A673 (cell line): Measurements from ENCODE around the gene RMND1. TPM values are rescaled to one million over a fixed set of nuclear protein-coding genes. Genes with fewer than 3 reads are reported as not detected.

Source experiments
- BruUV-seq: library from RNA; stranded (reverse); fragments of 400-500 nt; replicated peaks from 2 replicates; lab custom pipeline; 2021; lab: Mats Ljungman, UMichigan
- CTCF ChIA-PET: fragments of 300-600 bp; sonication (Branson Sonifier 250); formaldehyde crosslinking; loops from one replicate; lab custom pipeline; 2022; ENCODE audit warnings: antibody characterized with exemption; lab: Charles Lee
- POLR2A ChIA-PET: fragments of 300-600 bp; sonication (Branson Sonifier 250); formaldehyde crosslinking; loops from one replicate; lab custom pipeline; 2022; ENCODE audit warnings: antibody characterized with exemption; ENCODE audit not compliant: low non-redundant PET; lab: Charles Lee
- DNase-seq: peaks from one replicate; pipeline ENCODE4 v3.0.0-alpha.2; 2015; ENCODE audit warnings: low spot score
- H3K27ac ChIP-seq: fragments of 200-600 bp; sonication (generic); 2 replicates; pipeline ENCODE4 v1.5.1; 2016; ENCODE audit warnings: mixed run types, low read depth, mild to moderate bottlenecking, mixed read lengths, antibody characterized with exemption, low read length; ENCODE audit not compliant: poor library complexity, severe bottlenecking
- H3K27me3 ChIP-seq: fragments of 200-600 bp; sonication (generic); replicated peaks from 2 replicates; pipeline ENCODE4 v1.6.1; 2017; ENCODE audit warnings: mixed run types, low read depth, mild to moderate bottlenecking, mixed read lengths, antibody characterized with exemption, low read length; ENCODE audit not compliant: insufficient read depth, poor library complexity
- H3K36me3 ChIP-seq: fragments of 200-600 bp; sonication (generic); 2 replicates; pipeline ENCODE4 v1.6.1; 2016; ENCODE audit warnings: mixed run types, mild to moderate bottlenecking, mixed read lengths, antibody characterized with exemption, low read length; ENCODE audit not compliant: insufficient read depth, poor library complexity, severe bottlenecking
- H3K4me1 ChIP-seq: fragments of 200-600 bp; sonication (generic); 2 replicates; pipeline ENCODE4 v1.6.1; 2017; ENCODE audit warnings: mixed run types, mild to moderate bottlenecking, mixed read lengths, antibody characterized with exemption, low read length; ENCODE audit not compliant: insufficient read depth, poor library complexity, severe bottlenecking
- H3K4me3 ChIP-seq: fragments of 200-600 bp; sonication (generic); 2 replicates; pipeline ENCODE4 v1.5.1; 2016; ENCODE audit warnings: low read depth, mixed run types, mild to moderate bottlenecking, mixed read lengths, low read length; ENCODE audit not compliant: poor library complexity, severe bottlenecking
- H3K9me3 ChIP-seq: fragments of 200-600 bp; sonication (generic); 2 replicates; pipeline ENCODE4 v1.6.1; 2016; ENCODE audit warnings: mixed run types, low read depth, mild to moderate bottlenecking, mixed read lengths, antibody characterized with exemption, low read length; ENCODE audit not compliant: poor library complexity, severe bottlenecking
- EZH2 ChIP-seq: fragments of 200-600 bp; sonication (generic); IDR thresholded peaks from 2 replicates; pipeline ENCODE4 v1.6.1; 2017; ENCODE audit warnings: borderline replicate concordance, low read depth, mild to moderate bottlenecking, mixed read lengths, antibody characterized with exemption, low read length; ENCODE audit not compliant: poor library complexity, severe bottlenecking
- intact Hi-C: fragments of 100-400 bp; cut with micrococcal nuclease; formaldehyde crosslinking; loops from one replicate; pipeline ENCODE4 v1.10.0; 2022; ENCODE audit not compliant: unreplicated experiment
- total RNA-seq: library from RNA; stranded (reverse); gene quantifications from 2 replicates; pipeline ENCODE4 v1.2.3, GENCODE V29; 2021
- TF ChIP-seq, protein P1 (sequence below): fragments of 300-800, 200-600 bp; sonication (generic); conservative IDR thresholded peaks from 2 replicates; pipeline ENCODE4 v1.5.1; 2017; ENCODE audit warnings: low read depth, mild to moderate bottlenecking, antibody characterized with exemption, low read length, moderate library complexity, mixed read lengths

The RMND1 gene
- total RNA-seq, 1 experiment from 2014 or later: 25.6 TPM

DNA sequence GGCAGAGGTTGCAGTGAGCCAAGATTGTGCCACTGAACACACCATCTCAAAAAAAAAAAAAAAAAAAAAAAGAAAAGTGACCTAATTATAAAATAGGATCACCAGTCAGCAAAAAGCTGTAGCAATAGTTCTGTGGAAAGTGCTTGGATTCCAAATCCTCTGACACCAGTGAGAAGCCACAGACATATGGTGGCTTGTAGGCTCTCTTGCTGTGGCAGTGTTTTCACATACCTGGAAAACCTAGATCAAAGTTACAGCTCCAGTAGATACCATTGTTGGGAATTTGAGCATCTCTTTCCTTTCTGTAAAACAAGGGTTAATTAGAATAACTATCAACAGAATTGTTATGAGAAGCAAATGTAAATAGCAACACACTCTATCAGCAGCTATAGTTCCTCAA, 46.0 kb upstream of the RMND1 start:
- intact Hi-C loops: no loop called here
- no TSS peak for BruUV-seq
- TF ChIP-seq EZH2: no peak
- TF ChIP-seq, protein P1, sequence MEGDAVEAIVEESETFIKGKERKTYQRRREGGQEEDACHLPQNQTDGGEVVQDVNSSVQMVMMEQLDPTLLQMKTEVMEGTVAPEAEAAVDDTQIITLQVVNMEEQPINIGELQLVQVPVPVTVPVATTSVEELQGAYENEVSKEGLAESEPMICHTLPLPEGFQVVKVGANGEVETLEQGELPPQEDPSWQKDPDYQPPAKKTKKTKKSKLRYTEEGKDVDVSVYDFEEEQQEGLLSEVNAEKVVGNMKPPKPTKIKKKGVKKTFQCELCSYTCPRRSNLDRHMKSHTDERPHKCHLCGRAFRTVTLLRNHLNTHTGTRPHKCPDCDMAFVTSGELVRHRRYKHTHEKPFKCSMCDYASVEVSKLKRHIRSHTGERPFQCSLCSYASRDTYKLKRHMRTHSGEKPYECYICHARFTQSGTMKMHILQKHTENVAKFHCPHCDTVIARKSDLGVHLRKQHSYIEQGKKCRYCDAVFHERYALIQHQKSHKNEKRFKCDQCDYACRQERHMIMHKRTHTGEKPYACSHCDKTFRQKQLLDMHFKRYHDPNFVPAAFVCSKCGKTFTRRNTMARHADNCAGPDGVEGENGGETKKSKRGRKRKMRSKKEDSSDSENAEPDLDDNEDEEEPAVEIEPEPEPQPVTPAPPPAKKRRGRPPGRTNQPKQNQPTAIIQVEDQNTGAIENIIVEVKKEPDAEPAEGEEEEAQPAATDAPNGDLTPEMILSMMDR: no peak
- ChIA-PET CTCF (no interaction called here), POLR2A (no interaction called here)
- no peak for DNase-seq
- Histone ChIP-seq H3K27ac (no peak overlapping the region), H3K27me3 (peaks cover 22% of the 10 kb centered on the region), H3K4me1 (peaks cover 17% of the 10 kb centered on the region), H3K36me3 (no peaks in the 10 kb centered on the region), H3K9me3 (no peaks in the 10 kb centered on the region), H3K4me3 (no peak overlapping the region)

DNA sequence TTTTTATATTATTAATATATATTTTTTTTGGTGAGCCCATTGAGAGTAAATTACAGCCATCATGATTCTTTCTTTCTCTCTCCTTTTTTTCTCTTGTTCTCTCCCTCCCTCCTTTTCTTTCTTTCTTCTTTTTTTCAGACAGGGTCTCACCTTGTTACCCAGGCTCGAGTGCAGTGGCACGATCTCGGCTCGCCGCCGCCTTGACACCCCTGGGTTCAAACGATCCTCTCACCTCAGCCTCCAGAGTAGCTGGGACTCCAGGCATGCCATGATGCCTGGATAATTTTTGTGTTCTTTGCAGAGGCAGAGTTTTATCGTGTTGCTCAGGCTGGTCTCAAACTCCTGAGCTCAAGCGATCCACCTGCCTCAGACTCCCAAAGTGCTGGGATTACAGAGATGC, 43.5 kb upstream of the RMND1 start:
- peaks cover 22% of the 10 kb centered on the region for H3K27me3 ChIP-seq
- H3K4me3 ChIP-seq: no peak overlapping the region
- H3K36me3 ChIP-seq: no peaks in the 10 kb centered on the region
- TF ChIP-seq EZH2: no peak
- TF ChIP-seq, protein P1: no peak
- no peak overlapping the region for H3K27ac ChIP-seq
- H3K9me3 ChIP-seq: no peaks in the 10 kb centered on the region
- BruUV-seq: no TSS peak
- ChIA-PET CTCF (no interaction called here), POLR2A (no interaction called here)
- no peak for DNase-seq
- H3K4me1 ChIP-seq: peaks cover 9% of the 10 kb centered on the region
- intact Hi-C loops: no loop called here

DNA sequence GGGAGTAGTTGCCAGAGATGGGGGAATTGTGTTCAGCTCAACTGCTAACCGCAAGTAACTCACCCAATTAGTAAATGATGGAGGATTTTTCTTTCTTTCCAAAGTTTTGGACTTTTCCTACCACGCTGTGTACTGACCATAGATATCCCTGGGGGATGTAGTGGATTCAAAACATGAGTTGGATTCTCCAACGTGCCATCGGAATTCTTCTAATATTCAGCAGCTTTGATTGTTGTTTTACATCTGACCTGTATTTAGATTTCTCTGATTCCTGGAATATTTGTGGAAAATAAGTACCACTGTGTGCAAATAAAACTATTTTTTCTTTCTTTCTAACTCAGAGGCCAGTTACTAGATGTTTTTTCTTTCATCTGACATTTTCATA, 43.0 kb upstream of the RMND1 start:
- Histone ChIP-seq H3K4me1 (peaks cover 4% of the 10 kb centered on the region), H3K36me3 (no peaks in the 10 kb centered on the region), H3K9me3 (no peaks in the 10 kb centered on the region), H3K4me3 (peak overlapping the region; percentile 63), H3K27ac (no peak overlapping the region), H3K27me3 (peaks cover 22% of the 10 kb centered on the region)
- no peak for TF ChIP-seq EZH2
- TF ChIP-seq, protein P1: no peak
- ChIA-PET CTCF (no interaction called here), POLR2A (no interaction called here)
- intact Hi-C loops: no loop called here
- DNase-seq: no peak
- BruUV-seq: no TSS peak
